ENCODE measurements around the gene VPS33A.

DNA sequence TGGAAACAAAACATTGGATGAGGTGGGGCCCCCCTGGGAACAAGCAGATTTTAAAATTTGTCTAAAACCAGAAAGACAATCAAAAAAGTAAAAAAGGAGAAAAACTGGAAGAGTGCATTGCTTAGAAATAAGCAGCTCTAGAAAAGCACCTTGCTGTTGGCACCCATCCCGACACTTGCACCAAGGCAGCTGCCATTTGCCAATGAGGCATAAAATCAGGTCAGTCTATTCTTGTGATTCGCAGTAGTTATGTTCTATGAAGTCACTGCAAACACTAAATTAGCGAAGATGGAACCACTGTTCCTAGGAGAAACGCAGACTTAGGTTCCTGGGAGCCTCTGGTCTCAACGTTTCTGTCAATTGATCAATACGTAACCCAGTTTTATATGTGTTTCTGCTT is 16.2 kb downstream of the VPS33A start:
- TF ChIP-seq CTCF (IDR thresholded peaks at IDR 0.05; ENCODE audit: extremely low read depth in 1 of 2, insufficient read depth in 1 of 2, low read depth in 1 of 2, low read length in 2 of 2) (no peak), EZH2 (IDR thresholded peaks at IDR 0.05; ENCODE audit: borderline replicate concordance, low read depth, low read length, severe bottlenecking) (no peak), POLR2AphosphoS5 (IDR thresholded peaks at IDR 0.05; ENCODE audit: insufficient read depth, low read depth, low read length) (no peak), MYC (IDR thresholded peaks at IDR 0.05; ENCODE audit: low read depth, low read length) (no peak), POLR2A (IDR thresholded peaks at IDR 0.05; ENCODE audit: low read depth, low read length) (no peak)
